ENCODE measurements around the gene ERI3. TPM values are rescaled to one million over a fixed set of nuclear protein-coding genes. Genes with fewer than 3 reads are reported as not detected.

ERI3 gene
- total RNA-seq, 1 experiment from 2014 or later = 71.4 TPM

- no peak overlapping the region for H3K4me3 Mint-ChIP-seq (ENCODE audit: low read depth, unreplicated experiment)
- H3K36me3 Mint-ChIP-seq (ENCODE audit: insufficient read depth, unreplicated experiment) = peaks cover 9% of the 10 kb centered on the region
- H3K4me1 Mint-ChIP-seq (ENCODE audit: low read depth, unreplicated experiment) = peaks cover 9% of the 10 kb centered on the region
- intact Hi-C loops (cut with micrococcal nuclease; ENCODE audit: unreplicated experiment) = no loop called here
- CTCF ChIA-PET = interaction anchor here (0.6 to 1.2 kb wide), 3 partner anchors 9 to 726 kb away, joined by 5 to 8 read pairs (median 8); no protein-coding TSS in a partner anchor
- no TSS peak for BruUV-seq (replicated peaks)
- H3K27ac Mint-ChIP-seq (ENCODE audit: unreplicated experiment) = no peak overlapping the region
- TF ChIP-seq CTCF (IDR thresholded peaks at IDR 0.05; ENCODE audit: unreplicated experiment) = no peak
- no peak for DNase-seq
- no peaks in the 10 kb centered on the region for H3K9me3 Mint-ChIP-seq (ENCODE audit: low read depth, unreplicated experiment)
- H3K27me3 Mint-ChIP-seq (ENCODE audit: unreplicated experiment) = no peaks in the 10 kb centered on the region
Observed at GRCh38 chr1:44315521-44315920, 39.5 kb downstream of the ERI3 start.

GRCh38 chr1:44314452-44314851 is 40.6 kb downstream of the ERI3 start:
- intact Hi-C loops (cut with micrococcal nuclease; ENCODE audit: unreplicated experiment) = no loop called here
- Mint-ChIP-seq H3K9me3 (ENCODE audit: low read depth, unreplicated experiment) (no peaks in the 10 kb centered on the region), H3K27me3 (ENCODE audit: unreplicated experiment) (no peaks in the 10 kb centered on the region), H3K36me3 (ENCODE audit: insufficient read depth, unreplicated experiment) (peaks cover 4% of the 10 kb centered on the region), H3K4me3 (ENCODE audit: low read depth, unreplicated experiment) (no peak overlapping the region), H3K4me1 (ENCODE audit: low read depth, unreplicated experiment) (peaks cover 9% of the 10 kb centered on the region), H3K27ac (ENCODE audit: unreplicated experiment) (no peak overlapping the region)
- TF ChIP-seq CTCF (IDR thresholded peaks at IDR 0.05; ENCODE audit: unreplicated experiment) = no peak
- BruUV-seq (replicated peaks) = no TSS peak
- DNase-seq = no peak
- CTCF ChIA-PET = no interaction called here

GRCh38 chr1:44313265-44313918 is 41.7 kb downstream of the ERI3 start:
- no peak for DNase-seq
- Mint-ChIP-seq H3K4me1 (ENCODE audit: low read depth, unreplicated experiment) (peaks cover 9% of the 10 kb centered on the region), H3K27ac (ENCODE audit: unreplicated experiment) (no peak overlapping the region), H3K9me3 (ENCODE audit: low read depth, unreplicated experiment) (no peaks in the 10 kb centered on the region), H3K27me3 (ENCODE audit: unreplicated experiment) (no peaks in the 10 kb centered on the region), H3K4me3 (ENCODE audit: low read depth, unreplicated experiment) (no peak overlapping the region), H3K36me3 (ENCODE audit: insufficient read depth, unreplicated experiment) (peaks cover 7% of the 10 kb centered on the region)
- TF ChIP-seq CTCF (IDR thresholded peaks at IDR 0.05; ENCODE audit: unreplicated experiment) = no peak
- no TSS peak for BruUV-seq (replicated peaks)
- CTCF ChIA-PET = no interaction called here
- intact Hi-C loops (cut with micrococcal nuclease; ENCODE audit: unreplicated experiment) = no loop called here

- Mint-ChIP-seq H3K9me3 (ENCODE audit: low read depth, unreplicated experiment) (no peaks in the 10 kb centered on the region), H3K4me1 (ENCODE audit: low read depth, unreplicated experiment) (peaks cover 9% of the 10 kb centered on the region), H3K4me3 (ENCODE audit: low read depth, unreplicated experiment) (no peak overlapping the region), H3K27ac (ENCODE audit: unreplicated experiment) (no peak overlapping the region), H3K36me3 (ENCODE audit: insufficient read depth, unreplicated experiment) (peaks cover 8% of the 10 kb centered on the region), H3K27me3 (ENCODE audit: unreplicated experiment) (no peaks in the 10 kb centered on the region)
- TF ChIP-seq CTCF (IDR thresholded peaks at IDR 0.05; ENCODE audit: unreplicated experiment) = no peak
- no TSS peak for BruUV-seq (replicated peaks)
- DNase-seq = no peak
- CTCF ChIA-PET = no interaction called here
- intact Hi-C loops (cut with micrococcal nuclease; ENCODE audit: unreplicated experiment) = no loop called here
Observed at GRCh38 chr1:44312399-44313196, 42.5 kb downstream of the ERI3 start.
